NCI-H526 treated with DMSO at 0.1 percent for 48 hours (cell line): ENCODE measurements around the gene KLHL7.
"Not testable (repeated sequence)": the region's sequence is repeated elsewhere in the genome, so short reads cannot be mapped to it uniquely, and the experiment has no call there.

Experiments used
- DNase-seq: peaks from one replicate; lab custom pipeline; 2025; lab: John Stamatoyannopoulos, UW

The KLHL7 gene

DNA sequence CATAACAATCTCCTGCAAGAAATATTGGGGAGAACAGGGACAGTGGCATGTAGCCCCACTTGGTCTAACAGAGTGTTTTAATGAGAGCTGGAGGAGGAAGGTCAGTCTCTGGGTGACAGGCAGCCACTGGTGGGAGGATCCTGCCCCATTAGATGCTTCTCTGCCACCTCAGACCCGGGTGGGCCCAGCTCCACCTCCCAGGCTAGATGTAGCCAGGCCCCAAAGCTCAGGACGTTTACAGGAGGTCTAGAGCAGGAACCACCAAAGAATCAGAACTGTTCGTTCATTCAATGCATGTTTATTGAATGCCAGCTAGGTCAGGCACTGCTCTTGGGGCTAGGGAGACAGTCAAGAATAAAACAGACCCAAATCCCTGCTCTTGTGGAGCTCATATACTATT is 112.6 kb downstream of the KLHL7 start:
- DNase-seq: no peak

DNA sequence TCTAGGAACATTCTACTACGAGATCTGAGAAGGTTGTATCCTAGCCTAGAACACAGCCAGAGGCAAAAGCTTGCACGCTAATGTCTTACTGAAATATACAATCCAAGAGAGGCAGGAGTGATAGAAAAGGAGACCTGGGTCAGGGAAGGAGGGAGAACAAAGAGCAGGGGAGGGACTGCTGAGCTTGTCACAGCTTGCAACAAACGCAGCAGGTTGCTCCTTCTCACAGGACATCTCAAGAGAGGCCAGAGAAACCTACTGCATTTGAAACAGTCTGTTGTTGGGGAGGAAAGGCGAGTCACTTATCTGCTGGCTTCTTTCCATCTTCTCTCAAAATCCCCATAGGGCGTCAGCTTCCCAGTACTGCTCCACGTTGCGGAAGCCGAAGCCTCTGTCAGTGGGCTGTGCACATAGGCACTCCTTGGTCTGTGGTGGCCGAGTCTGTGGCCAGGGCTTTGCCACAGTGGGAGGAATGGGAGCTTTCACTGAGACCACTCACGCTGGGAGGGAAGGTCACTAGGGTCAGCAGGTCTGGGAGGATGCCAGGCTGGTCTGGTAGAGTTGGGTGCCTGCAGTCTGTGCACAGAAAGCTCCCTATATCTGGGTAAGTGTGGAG is 115.2 kb downstream of the KLHL7 start:
- no peak for DNase-seq

DNA sequence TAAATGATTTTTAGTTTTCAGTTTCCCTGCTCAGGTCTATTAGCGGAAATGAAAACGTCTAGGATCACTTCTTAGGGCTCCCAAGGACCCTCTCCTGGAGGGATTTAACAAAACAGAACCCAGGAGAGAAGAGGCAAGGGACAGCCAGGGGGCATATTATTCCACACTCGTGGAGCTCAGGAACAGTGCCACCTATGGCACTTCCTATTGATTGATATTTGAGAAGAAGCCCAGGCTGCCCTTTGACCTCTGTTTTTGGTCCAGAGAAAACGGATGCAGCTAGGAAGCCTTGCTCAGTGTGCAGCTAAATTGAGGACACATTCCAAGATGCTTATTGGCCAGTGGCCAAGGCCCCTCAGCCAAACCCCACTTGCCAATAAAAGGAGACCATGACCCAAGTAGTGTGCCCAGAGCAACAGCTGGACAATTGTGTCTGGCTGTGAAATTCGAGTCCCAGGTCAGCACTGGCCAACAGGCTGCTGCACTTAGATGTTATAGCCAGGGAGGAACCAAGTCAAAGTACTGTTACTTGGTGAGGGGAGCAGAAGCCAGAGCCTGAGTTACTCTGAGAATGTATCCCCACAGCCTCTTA is 117.0 kb downstream of the KLHL7 start:
- DNase-seq: no peak

DNA sequence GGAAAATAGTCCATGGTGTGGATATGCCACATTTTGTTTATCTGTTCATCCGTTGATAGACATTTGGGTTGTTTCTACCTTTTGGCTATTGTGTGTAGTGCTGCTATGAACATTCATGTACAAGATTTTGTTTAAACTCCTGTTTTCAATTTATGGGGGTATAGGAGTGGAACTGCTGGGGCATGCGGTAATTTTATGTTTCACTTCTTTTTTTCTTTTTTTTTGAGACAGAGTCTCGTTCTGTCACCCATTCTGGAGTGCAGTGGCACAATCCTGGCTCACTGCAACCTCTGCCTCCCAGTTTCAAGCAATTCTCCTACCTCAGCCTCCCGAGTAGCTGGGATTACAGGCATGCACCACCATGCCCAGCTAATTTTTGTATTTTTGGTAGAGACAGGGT is 118.8 kb downstream of the KLHL7 start:
- DNase-seq: not testable (repeated sequence)

DNA sequence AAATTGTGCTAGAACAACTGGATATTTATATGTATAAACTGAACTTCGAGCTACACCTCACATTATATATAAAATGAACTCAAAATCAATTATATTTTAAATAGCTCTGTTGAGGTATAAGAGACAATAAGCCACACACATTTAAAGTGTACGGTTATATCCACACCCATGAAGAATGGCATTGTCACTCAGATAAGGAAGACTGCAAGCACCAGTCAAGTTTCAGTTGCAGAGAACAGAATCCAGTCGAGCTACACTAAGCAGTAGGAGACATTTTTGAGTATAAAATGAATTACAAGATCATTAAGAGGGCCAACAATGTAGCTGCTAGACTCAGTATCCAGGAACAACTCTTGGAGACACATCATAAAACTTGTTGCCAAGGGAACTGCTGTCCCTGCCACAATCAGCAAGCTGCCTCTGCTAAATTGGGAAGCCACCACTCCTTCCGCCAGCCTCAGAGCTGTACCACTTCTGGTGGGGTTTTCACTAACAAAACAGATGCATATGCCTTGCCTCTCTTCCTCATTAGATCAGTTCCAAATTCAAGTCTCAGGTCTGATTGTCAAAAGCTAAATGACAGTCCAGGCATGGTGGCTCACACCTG is 121.4 kb downstream of the KLHL7 start:
- no peak for DNase-seq
